Measurements from ENCODE around the gene MTX1. TPM values are rescaled to one million over a fixed set of nuclear protein-coding genes. Genes with fewer than 3 reads are reported as not detected.
A peak's percentile ranks its signal among the peaks of the same experiment; 100 is the strongest.

MTX1 gene
- total RNA-seq, 1 donor from 2014 or later, result 38.8 TPM

- peak overlapping the region; percentile 90 for H3K4me3 Mint-ChIP-seq (ENCODE audit: unreplicated experiment)
- peaks cover 28% of the 10 kb centered on the region for H3K36me3 Mint-ChIP-seq (ENCODE audit: low read depth, unreplicated experiment)
- peak overlapping the region; percentile 91 for H3K27ac Mint-ChIP-seq (ENCODE audit: unreplicated experiment)
- peaks cover 37% of the 10 kb centered on the region for H3K27me3 Mint-ChIP-seq (ENCODE audit: unreplicated experiment)
- no peak for TF ChIP-seq CTCF (IDR thresholded peaks at IDR 0.05; ENCODE audit: unreplicated experiment)
- no peak for DNase-seq (ENCODE audit: low spot score)
- H3K4me1 Mint-ChIP-seq (ENCODE audit: unreplicated experiment), result peaks cover 23% of the 10 kb centered on the region
- H3K9me3 Mint-ChIP-seq (ENCODE audit: unreplicated experiment), result no peaks in the 10 kb centered on the region
Observed at GRCh38 chr1:155196103-155196892, 12.2 kb upstream of the MTX1 start.

- H3K9me3 Mint-ChIP-seq (ENCODE audit: unreplicated experiment), result no peaks in the 10 kb centered on the region
- peak overlapping the region; percentile 57 for H3K4me3 Mint-ChIP-seq (ENCODE audit: unreplicated experiment)
- H3K36me3 Mint-ChIP-seq (ENCODE audit: low read depth, unreplicated experiment), result peaks cover 28% of the 10 kb centered on the region
- H3K27me3 Mint-ChIP-seq (ENCODE audit: unreplicated experiment), result peaks cover 39% of the 10 kb centered on the region
- TF ChIP-seq CTCF (IDR thresholded peaks at IDR 0.05; ENCODE audit: unreplicated experiment), result no peak
- H3K4me1 Mint-ChIP-seq (ENCODE audit: unreplicated experiment), result peaks cover 23% of the 10 kb centered on the region
- no peak for DNase-seq (ENCODE audit: low spot score)
- peak overlapping the region; percentile 67 for H3K27ac Mint-ChIP-seq (ENCODE audit: unreplicated experiment)
Observed at GRCh38 chr1:155196893-155197638, 11.4 kb upstream of the MTX1 start.

- Mint-ChIP-seq H3K4me3 (ENCODE audit: unreplicated experiment) (peak overlapping the region; percentile 72), H3K27me3 (ENCODE audit: unreplicated experiment) (peaks cover 37% of the 10 kb centered on the region), H3K27ac (ENCODE audit: unreplicated experiment) (peak overlapping the region; percentile 10), H3K9me3 (ENCODE audit: unreplicated experiment) (no peaks in the 10 kb centered on the region), H3K4me1 (ENCODE audit: unreplicated experiment) (peaks cover 23% of the 10 kb centered on the region), H3K36me3 (ENCODE audit: low read depth, unreplicated experiment) (peaks cover 28% of the 10 kb centered on the region)
- no peak for TF ChIP-seq CTCF (IDR thresholded peaks at IDR 0.05; ENCODE audit: unreplicated experiment)
- DNase-seq (ENCODE audit: low spot score), result no peak
Observed at GRCh38 chr1:155197901-155198546, 10.5 kb upstream of the MTX1 start.

GRCh38 chr1:155198547-155198906 lies 10.0 kb upstream of the MTX1 start:
- H3K9me3 Mint-ChIP-seq (ENCODE audit: unreplicated experiment), result no peaks in the 10 kb centered on the region
- TF ChIP-seq CTCF (IDR thresholded peaks at IDR 0.05; ENCODE audit: unreplicated experiment), result no peak
- H3K27ac Mint-ChIP-seq (ENCODE audit: unreplicated experiment), result peak overlapping the region; percentile 10
- H3K27me3 Mint-ChIP-seq (ENCODE audit: unreplicated experiment), result peaks cover 36% of the 10 kb centered on the region
- no peak overlapping the region for H3K4me3 Mint-ChIP-seq (ENCODE audit: unreplicated experiment)
- H3K4me1 Mint-ChIP-seq (ENCODE audit: unreplicated experiment), result peaks cover 23% of the 10 kb centered on the region
- peaks cover 32% of the 10 kb centered on the region for H3K36me3 Mint-ChIP-seq (ENCODE audit: low read depth, unreplicated experiment)
- no peak for DNase-seq (ENCODE audit: low spot score)
